SK-N-SH treated with all-trans-retinoic acid at 6 μM for 48 hours (cell line): ENCODE results near the gene NPY1R.

ENCODE experiments used
- ATAC-seq: fragments of 200-7000 bp; cut with Tn5 transposase; 3 replicates; pipeline ENCODE4 v1.9.1; 2020; ENCODE audit warnings: mild to moderate bottlenecking, moderate library complexity
- BACH2 ChIP-seq: fragments of 250-450 bp; sonication (Bioruptor Pico); IDR thresholded peaks from 2 replicates; pipeline ENCODE4 v1.9.0; 2021; ENCODE audit warnings: mild to moderate bottlenecking, borderline replicate concordance
- CSDC2 ChIP-seq: fragments of 250-450 bp; sonication (Bioruptor Pico); IDR thresholded peaks from 2 replicates; pipeline ENCODE4 v1.5.0; 2020; ENCODE audit warnings: mild to moderate bottlenecking, moderate library complexity
- CSRNP3 ChIP-seq: fragments of 250-450 bp; sonication (Bioruptor Pico); IDR thresholded peaks from 2 replicates; pipeline ENCODE4 v1.5.1; 2021; ENCODE audit warnings: mild to moderate bottlenecking, moderate library complexity
- GLIS3 ChIP-seq: fragments of 250-450 bp; sonication (Bioruptor Pico); IDR thresholded peaks from 2 replicates; pipeline ENCODE4 v1.5.0; 2020; ENCODE audit warnings: mild to moderate bottlenecking, moderate library complexity
- ISL1 ChIP-seq: fragments of 250-450 bp; sonication (Bioruptor Pico); IDR thresholded peaks from 2 replicates; pipeline ENCODE4 v2.1.2; 2022; ENCODE audit warnings: mild to moderate bottlenecking, moderate library complexity
- OSR1 ChIP-seq: fragments of 250-450 bp; sonication (Bioruptor Pico); IDR thresholded peaks from 2 replicates; pipeline ENCODE4 v1.8.0; 2022; ENCODE audit warnings: moderate library complexity, mild to moderate bottlenecking, inconsistent platforms
- POU6F1 ChIP-seq: fragments of 250-450 bp; sonication (Bioruptor Pico); IDR thresholded peaks from 2 replicates; pipeline ENCODE4 v1.8.0; 2021; ENCODE audit warnings: low read depth, mild to moderate bottlenecking, moderate library complexity, borderline replicate concordance
- PPARA ChIP-seq: fragments of 250-450 bp; sonication (Bioruptor Pico); IDR thresholded peaks from 2 replicates; pipeline ENCODE4 v1.5.0; 2020; ENCODE audit warnings: mild to moderate bottlenecking, borderline replicate concordance
- RARB ChIP-seq: fragments of 250-450 bp; sonication (Bioruptor Pico); IDR thresholded peaks from 2 replicates; pipeline ENCODE4 v1.8.0; 2021; ENCODE audit warnings: mild to moderate bottlenecking, moderate library complexity
- TCF4 ChIP-seq: fragments of 250-450 bp; sonication (Bioruptor Pico); IDR thresholded peaks from 2 replicates; pipeline ENCODE4 v1.8.0; 2021; ENCODE audit warnings: mild to moderate bottlenecking, moderate library complexity, borderline replicate concordance
- TOX ChIP-seq: fragments of 250-450 bp; sonication (Bioruptor Pico); IDR thresholded peaks from 2 replicates; pipeline ENCODE4 v1.8.0; 2021; ENCODE audit warnings: mild to moderate bottlenecking, moderate library complexity, borderline replicate concordance
- ZC3H10 ChIP-seq: fragments of 250-450 bp; sonication (Bioruptor Pico); IDR thresholded peaks from 2 replicates; pipeline ENCODE4 v1.5.1; 2021; ENCODE audit warnings: mild to moderate bottlenecking, moderate library complexity
- ZFP3 ChIP-seq: fragments of 250-450 bp; sonication (Bioruptor Pico); IDR thresholded peaks from 2 replicates; pipeline ENCODE4 v1.5.0; 2020; ENCODE audit warnings: mild to moderate bottlenecking, moderate library complexity
- ZFP30 ChIP-seq: fragments of 450-650 bp; formaldehyde crosslinking; IDR thresholded peaks from 2 replicates; pipeline ENCODE4 v1.5.0; 2022; ENCODE audit warnings: mild to moderate bottlenecking, moderate library complexity
- ZNF565 ChIP-seq: fragments of 450-650 bp; formaldehyde crosslinking; conservative IDR thresholded peaks from 2 replicates; pipeline ENCODE4 v1.5.0; 2020; ENCODE audit warnings: low read depth, mild to moderate bottlenecking, moderate library complexity
- ZNF70 ChIP-seq: fragments of 450-650 bp; formaldehyde crosslinking; IDR thresholded peaks from 2 replicates; pipeline ENCODE4 v1.5.0; 2020; ENCODE audit warnings: mild to moderate bottlenecking, moderate library complexity
- ZNF8 ChIP-seq: fragments of 450-650 bp; formaldehyde crosslinking; IDR thresholded peaks from 2 replicates; pipeline ENCODE4 v1.5.0; 2020; ENCODE audit warnings: mild to moderate bottlenecking, moderate library complexity
- TF ChIP-seq, protein P1 (sequence below): fragments of 250-450 bp; sonication (Bioruptor Pico); IDR thresholded peaks from 2 replicates; pipeline ENCODE4 v1.5.1; 2020; ENCODE audit warnings: low read depth, mild to moderate bottlenecking, moderate library complexity

The NPY1R gene

DNA sequence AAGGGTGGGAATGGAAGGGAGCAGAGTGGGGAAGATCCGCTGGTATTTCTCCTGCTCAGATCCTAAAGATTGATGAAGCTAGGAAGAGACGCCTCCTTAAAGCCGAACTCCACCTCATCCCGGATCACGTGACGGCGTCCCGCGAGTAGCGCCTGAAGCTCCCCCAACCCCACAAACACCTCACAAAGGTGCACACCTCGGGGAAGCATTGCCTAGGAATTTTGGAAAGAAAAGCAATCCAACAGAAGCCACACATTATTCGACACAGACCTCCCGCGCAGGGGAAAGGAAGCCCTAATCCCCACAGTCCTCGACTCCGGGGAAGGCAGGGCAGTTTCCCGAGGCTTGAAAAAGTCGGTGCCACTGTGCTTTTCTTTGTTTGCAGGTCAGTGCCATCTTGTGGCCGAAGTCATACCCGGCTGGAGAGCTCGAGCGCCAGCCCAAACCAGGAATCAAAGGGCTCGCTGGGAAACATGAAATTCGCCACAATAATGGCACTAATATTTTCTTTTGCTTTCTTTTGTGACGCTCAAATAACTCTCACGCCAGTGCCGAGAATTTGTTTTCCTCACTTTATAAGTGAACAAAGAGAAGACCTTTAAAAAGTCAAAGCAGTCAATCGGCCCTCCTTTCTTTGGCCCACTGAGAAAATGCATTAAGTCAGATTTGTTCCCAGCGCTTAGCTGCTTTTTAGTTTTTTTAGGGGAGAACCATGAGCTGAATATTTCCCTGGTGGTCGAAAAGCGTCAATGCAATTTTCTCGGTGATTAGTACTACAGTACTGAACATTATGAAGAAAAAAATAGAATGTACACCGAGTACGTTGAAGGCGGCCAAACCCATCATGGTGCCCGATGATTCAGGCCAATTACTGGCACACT, at the start of gene NPY1R:
Gene NPY1R (minus strand): TSS at position 71 of the 881 bp plus-strand sequence. CDS start 6,042 bp downstream, outside the sequence.
- TF ChIP-seq RARB (CRISPR knock-in tag) (no peak), CSDC2 (CRISPR knock-in tag) (no peak), ZNF70 (no peak), OSR1 (CRISPR knock-in tag) (no peak), GLIS3 (CRISPR knock-in tag) (no peak), ZFP30 (CRISPR knock-in tag) (no peak), ZNF565 (no peak)
- TF ChIP-seq, protein P1, sequence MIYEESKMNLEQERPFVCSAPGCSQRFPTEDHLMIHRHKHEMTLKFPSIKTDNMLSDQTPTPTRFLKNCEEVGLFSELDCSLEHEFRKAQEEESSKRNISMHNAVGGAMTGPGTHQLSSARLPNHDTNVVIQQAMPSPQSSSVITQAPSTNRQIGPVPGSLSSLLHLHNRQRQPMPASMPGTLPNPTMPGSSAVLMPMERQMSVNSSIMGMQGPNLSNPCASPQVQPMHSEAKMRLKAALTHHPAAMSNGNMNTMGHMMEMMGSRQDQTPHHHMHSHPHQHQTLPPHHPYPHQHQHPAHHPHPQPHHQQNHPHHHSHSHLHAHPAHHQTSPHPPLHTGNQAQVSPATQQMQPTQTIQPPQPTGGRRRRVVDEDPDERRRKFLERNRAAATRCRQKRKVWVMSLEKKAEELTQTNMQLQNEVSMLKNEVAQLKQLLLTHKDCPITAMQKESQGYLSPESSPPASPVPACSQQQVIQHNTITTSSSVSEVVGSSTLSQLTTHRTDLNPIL (CRISPR knock-in tag), result no peak
- peak; percentile 98 for ATAC-seq

DNA sequence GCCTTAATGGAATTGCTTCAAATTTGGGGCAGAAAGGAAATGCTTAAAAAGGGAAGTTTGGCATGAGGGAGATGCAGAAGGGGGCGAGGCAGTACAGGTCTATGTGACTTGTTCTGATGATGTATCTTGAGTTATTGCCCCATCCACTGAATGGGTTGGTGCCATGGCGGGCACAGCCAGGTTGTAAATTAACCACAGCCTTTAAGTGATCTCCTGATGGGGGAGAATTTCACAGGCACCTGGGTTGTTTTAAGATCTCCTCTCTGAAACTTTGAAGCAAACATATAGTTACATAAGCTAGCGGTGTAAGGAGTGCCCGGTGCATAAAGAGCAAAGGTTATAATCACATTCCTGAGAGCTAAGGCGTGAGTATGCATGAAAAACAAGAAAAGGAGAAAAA, 48.3 kb upstream of the NPY1R start:
- no peak for ATAC-seq

DNA sequence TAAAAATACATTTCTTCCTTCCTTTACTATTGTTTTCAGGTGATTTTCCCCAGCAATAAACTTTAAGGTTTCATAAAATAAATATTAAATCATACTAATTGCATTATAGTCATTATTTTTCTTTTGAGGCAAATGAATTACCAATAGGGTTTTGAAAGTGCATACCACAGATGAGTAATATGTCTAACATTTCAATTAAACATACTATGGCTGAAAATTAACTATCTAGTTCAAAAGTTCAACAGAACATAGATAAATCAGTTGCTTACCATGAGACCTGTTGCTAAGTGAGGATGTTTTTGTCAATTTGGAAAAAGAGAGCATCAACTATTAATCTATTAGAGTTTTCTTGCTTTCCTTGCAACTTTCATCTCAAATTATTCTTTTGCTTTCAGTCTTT, 46.3 kb upstream of the NPY1R start:
- ATAC-seq, result no peak
- TF ChIP-seq CSDC2 (CRISPR knock-in tag) (no peak), ISL1 (CRISPR knock-in tag) (peak; percentile 84), CSRNP3 (CRISPR knock-in tag) (no peak)
- TF ChIP-seq, all 23 proteins: peak for 1

More for the DNA sequence above, 48.3 kb upstream of the NPY1R start:
- TF ChIP-seq ISL1 (CRISPR knock-in tag) (no peak), CSDC2 (CRISPR knock-in tag) (no peak), ZFP3 (CRISPR knock-in tag) (no peak), ZNF8 (CRISPR knock-in tag) (no peak), TCF4 (CRISPR knock-in tag) (no peak), PPARA (CRISPR knock-in tag) (no peak), RARB (CRISPR knock-in tag) (no peak)

GRCh38 chr4:163372029-163372428, 39.6 kb upstream of the NPY1R start:
- ATAC-seq, result no peak

GRCh38 chr4:163367651-163368050, 35.3 kb upstream of the NPY1R start:
- no peak for TF ChIP-seq GLIS3 (CRISPR knock-in tag)
- TF ChIP-seq POU6F1 (CRISPR knock-in tag), result no peak
- TF ChIP-seq TOX (CRISPR knock-in tag), result no peak
- TF ChIP-seq, all 23 proteins: peak for 0
- ATAC-seq, result no peak

More at GRCh38 chr4:163372029-163372428, 39.6 kb upstream of the NPY1R start:
- no peak for TF ChIP-seq ZNF70
- TF ChIP-seq PPARA (CRISPR knock-in tag), result no peak
- TF ChIP-seq OSR1 (CRISPR knock-in tag), result no peak
- TF ChIP-seq ZC3H10 (CRISPR knock-in tag), result no peak
- TF ChIP-seq ZFP30 (CRISPR knock-in tag), result no peak
- no peak for TF ChIP-seq POU6F1 (CRISPR knock-in tag)
- TF ChIP-seq, protein P1 (CRISPR knock-in tag), result no peak
- TF ChIP-seq BACH2, result no peak
- TF ChIP-seq ZNF8 (CRISPR knock-in tag), result no peak
- TF ChIP-seq ISL1 (CRISPR knock-in tag), result no peak
